Transverse colon (tissue), 4 donors: ENCODE measurements around the gene MRPL53.

Experiments
- EP300 ChIP-seq: sonication (generic); formaldehyde crosslinking; IDR thresholded peaks from one replicate; pipeline ENCODE4 v1.6.1; 2017; ENCODE audit warnings: antibody characterized with exemption, low read depth
- POLR2A ChIP-seq: fragments of 450-650 bp; IDR thresholded peaks from one replicate; pipeline ENCODE4 v1.6.1; 2016; ENCODE audit warnings: antibody characterized with exemption, mild to moderate bottlenecking, moderate library complexity
- POLR2AphosphoS5 ChIP-seq, 3 donors: sonication (generic); formaldehyde crosslinking; IDR thresholded peaks; one replicate each; pipeline ENCODE4 v1.6.1; 2016; ENCODE audit warnings: antibody characterized with exemption in 3 of 3
- TF ChIP-seq, protein P1 (sequence below), 5 experiments: fragments of 200-600 bp in 3 of 5; fragments of 450-650 bp in 2 of 5; sonication (generic) in 3 of 5; IDR thresholded peaks; 1 replicate in 2 of 5; 2 replicates in 3 of 5; pipeline ENCODE4 v1.5.1; 2016 to 2017; ENCODE audit warnings: antibody characterized with exemption in 5 of 5, inconsistent platforms in 3 of 5, mild to moderate bottlenecking in 2 of 5, moderate library complexity in 1 of 5

DNA sequence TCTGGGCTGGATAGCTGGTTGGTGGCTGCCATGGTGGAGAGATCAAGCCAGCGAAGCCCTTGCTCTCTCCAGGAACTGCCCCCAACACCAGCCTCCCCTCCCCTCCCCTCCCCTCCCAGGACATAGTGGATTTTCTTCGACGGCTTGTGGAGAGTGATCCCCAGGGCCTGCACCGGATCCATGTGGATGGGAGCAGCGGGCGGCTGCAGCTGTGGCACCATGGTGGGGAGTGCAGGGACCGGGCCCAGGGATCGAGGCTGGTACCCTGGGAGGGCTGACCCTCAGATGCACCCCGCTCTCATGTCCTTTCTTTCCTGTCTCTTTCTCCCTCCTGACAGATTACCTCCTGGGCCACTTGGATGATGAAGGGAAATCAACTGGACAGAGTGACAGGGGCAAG, 17.4 kb upstream of the MRPL53 start:
- TF ChIP-seq, protein P1, sequence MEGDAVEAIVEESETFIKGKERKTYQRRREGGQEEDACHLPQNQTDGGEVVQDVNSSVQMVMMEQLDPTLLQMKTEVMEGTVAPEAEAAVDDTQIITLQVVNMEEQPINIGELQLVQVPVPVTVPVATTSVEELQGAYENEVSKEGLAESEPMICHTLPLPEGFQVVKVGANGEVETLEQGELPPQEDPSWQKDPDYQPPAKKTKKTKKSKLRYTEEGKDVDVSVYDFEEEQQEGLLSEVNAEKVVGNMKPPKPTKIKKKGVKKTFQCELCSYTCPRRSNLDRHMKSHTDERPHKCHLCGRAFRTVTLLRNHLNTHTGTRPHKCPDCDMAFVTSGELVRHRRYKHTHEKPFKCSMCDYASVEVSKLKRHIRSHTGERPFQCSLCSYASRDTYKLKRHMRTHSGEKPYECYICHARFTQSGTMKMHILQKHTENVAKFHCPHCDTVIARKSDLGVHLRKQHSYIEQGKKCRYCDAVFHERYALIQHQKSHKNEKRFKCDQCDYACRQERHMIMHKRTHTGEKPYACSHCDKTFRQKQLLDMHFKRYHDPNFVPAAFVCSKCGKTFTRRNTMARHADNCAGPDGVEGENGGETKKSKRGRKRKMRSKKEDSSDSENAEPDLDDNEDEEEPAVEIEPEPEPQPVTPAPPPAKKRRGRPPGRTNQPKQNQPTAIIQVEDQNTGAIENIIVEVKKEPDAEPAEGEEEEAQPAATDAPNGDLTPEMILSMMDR (IDR thresholded peaks at IDR 0.05), result no peak
- TF ChIP-seq POLR2AphosphoS5 (IDR thresholded peaks at IDR 0.05), result no peak
- TF ChIP-seq POLR2A, result no peak
- no peak for TF ChIP-seq EP300
